GM19239 (cell line): Measurements from ENCODE around the gene ZNF174.

ENCODE experiments used
- DNase-seq: peaks from one replicate; pipeline ENCODE4 v3.0.0; 2011; ENCODE audit warnings: low spot score; ENCODE audit not compliant: insufficient read length
- FAIRE-seq: peaks from 2 replicates; lab custom pipeline; 2011; peaks lifted over from hg19 to GRCh38; lab: Jason Lieb, UNC

Gene ZNF174

GRCh38 chr16:3439637-3440036 lies 38.6 kb downstream of the ZNF174 start:
- DNase-seq (no peak), FAIRE-seq (no peak)

GRCh38 chr16:3443108-3444031 lies 42.4 kb downstream of the ZNF174 start, which contains the start of the genes NAA60 and ZNF597:
Gene NAA60, plus strand, starts transcription at chr16:3443680. Its CDS starts 32,548 bp downstream, at chr16:3476228.
Gene ZNF597, minus strand, starts transcription at chr16:3443504. Its CDS starts 351 bp downstream, at chr16:3443153.
- FAIRE-seq (peak; percentile 95), DNase-seq (peak; percentile 60)

- FAIRE-seq (peak; percentile 68), DNase-seq (no peak)
These were observed 43.0 kb downstream of the ZNF174 start for GRCh38 chr16:3444032-3444388.

- no peak for FAIRE-seq
- no peak for DNase-seq
These were observed 53.1 kb downstream of the ZNF174 start for GRCh38 chr16:3454093-3454492.

GRCh38 chr16:3454631-3455147 lies 53.7 kb downstream of the ZNF174 start:
- FAIRE-seq (no peak), DNase-seq (no peak)

- peak; percentile 99 for DNase-seq
- FAIRE-seq, result peak; percentile 80
These were observed 56.6 kb downstream of the ZNF174 start for GRCh38 chr16:3457434-3458252.

GRCh38 chr16:3458278-3458851 lies 57.4 kb downstream of the ZNF174 start:
- FAIRE-seq, result no peak

GRCh38 chr16:3458852-3459361 lies 57.9 kb downstream of the ZNF174 start:
- FAIRE-seq (peak; percentile 97), DNase-seq (peak; percentile 77)

More at GRCh38 chr16:3458278-3458851, 57.4 kb downstream of the ZNF174 start:
- DNase-seq, result no peak
